ENCODE measurements around the gene C1QL4.
A peak's percentile ranks its signal among the peaks of the same experiment; 100 is the strongest.

The C1QL4 gene

GRCh38 chr12:49367381-49368239 lies 30.6 kb upstream of the C1QL4 start, which contains the start of gene SPATS2:
Gene SPATS2, plus strand, starts transcription at chr12:49367462. Its CDS starts 93,551 bp downstream, at chr12:49461013.
- peak within 1 kb of the TSS; percentile 71 to 81 for H3K4me3 ChIP-seq (replicated peaks in 1 of 2; ENCODE audit: low read depth in 2 of 2, low read length in 2 of 2)
- no peak for TF ChIP-seq CTCF (IDR thresholded peaks at IDR 0.05; ENCODE audit: low read depth, low read length)
- peak; percentile 34 to 46 for DNase-seq (ENCODE audit: low read depth in 2 of 2)

GRCh38 chr12:49366652-49367380 lies 29.8 kb upstream of the C1QL4 start:
- peak; percentile 94 to 97 for DNase-seq (ENCODE audit: low read depth in 2 of 2)
- peak overlapping the region; percentile 71 to 81 for H3K4me3 ChIP-seq (replicated peaks in 1 of 2; ENCODE audit: low read depth in 2 of 2, low read length in 2 of 2)
- peak; percentile 2 for TF ChIP-seq CTCF (IDR thresholded peaks at IDR 0.05; ENCODE audit: low read depth, low read length)

GRCh38 chr12:49366096-49366651 lies 29.2 kb upstream of the C1QL4 start:
- H3K4me3 ChIP-seq (replicated peaks in 1 of 2; ENCODE audit: low read depth in 2 of 2, low read length in 2 of 2) = peak overlapping the region; percentile 71 to 81
- DNase-seq (ENCODE audit: low read depth in 2 of 2) = no peak
- TF ChIP-seq CTCF (IDR thresholded peaks at IDR 0.05; ENCODE audit: low read depth, low read length) = no peak

GRCh38 chr12:49365542-49365941 lies 28.6 kb upstream of the C1QL4 start:
- peak; percentile 32 to 85 for DNase-seq (ENCODE audit: low read depth in 2 of 2)
- TF ChIP-seq CTCF (IDR thresholded peaks at IDR 0.05; ENCODE audit: low read depth, low read length) = no peak
- H3K4me3 ChIP-seq (replicated peaks in 1 of 2; ENCODE audit: low read depth in 2 of 2, low read length in 2 of 2) = peak overlapping the region in 1 of 2 donors; percentile 81

- no peak for TF ChIP-seq CTCF (IDR thresholded peaks at IDR 0.05; ENCODE audit: low read depth, low read length)
- DNase-seq (ENCODE audit: low read depth in 2 of 2) = peak; percentile 83 to 91
- no peak overlapping the region for H3K4me3 ChIP-seq (replicated peaks in 1 of 2; ENCODE audit: low read depth in 2 of 2, low read length in 2 of 2)
Observed at GRCh38 chr12:49364989-49365388, 28.0 kb upstream of the C1QL4 start.

GRCh38 chr12:49362077-49362476 lies 25.1 kb upstream of the C1QL4 start:
- TF ChIP-seq CTCF (IDR thresholded peaks at IDR 0.05; ENCODE audit: low read depth, low read length) = no peak
- no peak overlapping the region for H3K4me3 ChIP-seq (replicated peaks in 1 of 2; ENCODE audit: low read depth in 2 of 2, low read length in 2 of 2)
- no peak for DNase-seq (ENCODE audit: low read depth in 2 of 2)

Data from cardiac fibroblast (primary cell).